Astrocyte (in vitro differentiated cells and primary cell): Measurements from ENCODE around the gene MYOF. TPM values are rescaled to one million over a fixed set of nuclear protein-coding genes. Genes with fewer than 3 reads are reported as not detected.

Experiments
- DNase-seq: peaks from one replicate; pipeline ENCODE4 v3.0.0-alpha.2; 2010; ENCODE audit warnings: low read depth
- FAIRE-seq: peaks from 2 replicates; lab custom pipeline; 2011; peaks lifted over from hg19 to GRCh38; lab: Jason Lieb, UNC
- H2AFZ ChIP-seq: 2 replicates; pipeline ENCODE4 v1.6.0; 2012; ENCODE audit warnings: low read depth, low read length, inconsistent platforms
- H3K27ac ChIP-seq: 2 replicates; pipeline ENCODE4 v1.5.1; 2011; ENCODE audit warnings: low read depth, low read length, inconsistent platforms
- H3K27me3 ChIP-seq: 2 replicates; pipeline ENCODE4 v1.6.0; 2011; ENCODE audit warnings: low read length, inconsistent platforms; ENCODE audit not compliant: insufficient read depth
- H3K36me3 ChIP-seq: 2 replicates; pipeline ENCODE4 v1.5.1; 2011; ENCODE audit warnings: low read length, inconsistent platforms; ENCODE audit not compliant: insufficient read depth
- H3K4me1 ChIP-seq: 2 replicates; pipeline ENCODE4 v1.5.1; 2011; ENCODE audit warnings: low read length, inconsistent platforms; ENCODE audit not compliant: insufficient read depth
- H3K4me2 ChIP-seq: 2 replicates; pipeline ENCODE4 v1.6.0; 2012; ENCODE audit warnings: low read length, inconsistent platforms
- H3K4me3 ChIP-seq: 2 replicates; pipeline ENCODE4 v1.5.1; 2011; ENCODE audit warnings: low read depth, mild to moderate bottlenecking, low read length, inconsistent platforms; ENCODE audit not compliant: insufficient read depth
- H3K79me2 ChIP-seq: 2 replicates; pipeline ENCODE4 v1.6.0; 2012; ENCODE audit warnings: mild to moderate bottlenecking, low read length, inconsistent platforms; ENCODE audit not compliant: insufficient read depth
- H3K9ac ChIP-seq: 2 replicates; pipeline ENCODE4 v1.6.0; 2012; ENCODE audit warnings: mild to moderate bottlenecking, low read length, inconsistent platforms
- H3K9me3 ChIP-seq: 2 replicates; pipeline ENCODE4 v1.5.1; 2012; ENCODE audit warnings: low read depth, mild to moderate bottlenecking, low read length, inconsistent platforms; ENCODE audit not compliant: insufficient read depth
- H4K20me1 ChIP-seq: 2 replicates; pipeline ENCODE4 v1.6.0; 2012; ENCODE audit warnings: low read length, inconsistent platforms; ENCODE audit not compliant: insufficient read depth
- H3K27ac Mint-ChIP-seq: one replicate; pipeline ENCODE4 v1.8.0; 2021; ENCODE audit warnings: mild to moderate bottlenecking, mixed read lengths; ENCODE audit not compliant: unreplicated experiment
- H3K27me3 Mint-ChIP-seq: one replicate; pipeline ENCODE4 v1.8.0; 2021; ENCODE audit warnings: low read depth, mixed read lengths; ENCODE audit not compliant: unreplicated experiment
- H3K36me3 Mint-ChIP-seq: one replicate; pipeline ENCODE4 v1.8.0; 2021; ENCODE audit warnings: low read depth, mixed read lengths; ENCODE audit not compliant: unreplicated experiment
- H3K4me1 Mint-ChIP-seq: one replicate; pipeline ENCODE4 v1.8.0; 2021; ENCODE audit warnings: low read depth, mixed read lengths; ENCODE audit not compliant: unreplicated experiment
- H3K4me3 Mint-ChIP-seq: one replicate; pipeline ENCODE4 v1.8.0; 2021; ENCODE audit warnings: mild to moderate bottlenecking, moderate library complexity, mixed read lengths; ENCODE audit not compliant: unreplicated experiment
- H3K9me3 Mint-ChIP-seq: one replicate; pipeline ENCODE4 v1.8.0; 2021; ENCODE audit warnings: mild to moderate bottlenecking, mixed read lengths; ENCODE audit not compliant: unreplicated experiment
- CTCF ChIP-seq: IDR thresholded peaks from 2 replicates; pipeline ENCODE4 v1.5.1; 2011; ENCODE audit warnings: low read depth, mild to moderate bottlenecking, inconsistent platforms, low read length, moderate library complexity; ENCODE audit not compliant: insufficient read depth
- EZH2 ChIP-seq: IDR thresholded peaks from 2 replicates; pipeline ENCODE4 v1.6.1; 2012; ENCODE audit warnings: mild to moderate bottlenecking, low read length, inconsistent platforms; ENCODE audit not compliant: insufficient read depth
- total RNA-seq: library from RNA; stranded (reverse); gene quantifications from 2 replicates; pipeline ENCODE4 v1.2.1, GENCODE V29; 2021

Gene MYOF
- total RNA-seq, 1 donor from 2014 or later, result 306 TPM

GRCh38 chr10:93473804-93474472 is 8.2 kb downstream of the MYOF start:
- H3K27ac ChIP-seq, result peak overlapping the region; percentile 47
- H3K9me3 Mint-ChIP-seq, result peaks cover 2% of the 10 kb centered on the region
- no peak overlapping the region for H2AFZ ChIP-seq
- peak overlapping the region; percentile 64 for H3K4me3 Mint-ChIP-seq
- H3K4me1 Mint-ChIP-seq, result peaks cover 65% of the 10 kb centered on the region
- FAIRE-seq, result no peak
- H4K20me1 ChIP-seq, result peaks cover 22% of the 10 kb centered on the region
- peak overlapping the region; percentile 12 for H3K4me2 ChIP-seq
- no peaks in the 10 kb centered on the region for H3K9me3 ChIP-seq
- H3K27me3 Mint-ChIP-seq, result no peaks in the 10 kb centered on the region
- no peak overlapping the region for H3K4me3 ChIP-seq
- H3K36me3 ChIP-seq, result peaks cover 44% of the 10 kb centered on the region
- H3K4me1 ChIP-seq, result peaks cover 78% of the 10 kb centered on the region
- peaks cover 88% of the 10 kb centered on the region for H3K79me2 ChIP-seq
- DNase-seq, result no peak
- H3K27me3 ChIP-seq, result no peaks in the 10 kb centered on the region
- no peak for TF ChIP-seq EZH2
- TF ChIP-seq CTCF, result no peak
- peak overlapping the region; percentile 7 for H3K9ac ChIP-seq
- H3K27ac Mint-ChIP-seq, result peak overlapping the region; percentile 6
- H3K36me3 Mint-ChIP-seq, result peaks cover 23% of the 10 kb centered on the region

GRCh38 chr10:93473161-93473560 is 9.0 kb downstream of the MYOF start:
- Mint-ChIP-seq H3K27me3 (no peaks in the 10 kb centered on the region), H3K27ac (peak overlapping the region; percentile 75), H3K4me1 (peaks cover 67% of the 10 kb centered on the region), H3K4me3 (no peak overlapping the region), H3K36me3 (peaks cover 28% of the 10 kb centered on the region), H3K9me3 (peaks cover 2% of the 10 kb centered on the region)
- Histone ChIP-seq H3K79me2 (peaks cover 82% of the 10 kb centered on the region), H2AFZ (no peak overlapping the region), H3K4me3 (no peak overlapping the region), H3K9ac (no peak overlapping the region), H3K27ac (peak overlapping the region; percentile 47), H3K36me3 (peaks cover 39% of the 10 kb centered on the region), H4K20me1 (peaks cover 17% of the 10 kb centered on the region), H3K9me3 (no peaks in the 10 kb centered on the region), H3K27me3 (no peaks in the 10 kb centered on the region), H3K4me2 (no peak overlapping the region), H3K4me1 (peaks cover 78% of the 10 kb centered on the region)
- FAIRE-seq, result no peak
- TF ChIP-seq EZH2 (no peak), CTCF (no peak)
- no peak for DNase-seq

GRCh38 chr10:93471110-93471651 is 11.0 kb downstream of the MYOF start:
- Mint-ChIP-seq H3K9me3 (peaks cover 2% of the 10 kb centered on the region), H3K36me3 (peaks cover 26% of the 10 kb centered on the region), H3K4me3 (peak overlapping the region; percentile 25), H3K4me1 (peaks cover 62% of the 10 kb centered on the region), H3K27ac (peak overlapping the region; percentile 95), H3K27me3 (no peaks in the 10 kb centered on the region)
- Histone ChIP-seq H4K20me1 (peaks cover 16% of the 10 kb centered on the region), H3K9ac (peak overlapping the region; percentile 64), H3K9me3 (no peaks in the 10 kb centered on the region), H2AFZ (no peak overlapping the region), H3K4me1 (peaks cover 83% of the 10 kb centered on the region), H3K79me2 (peaks cover 79% of the 10 kb centered on the region), H3K4me3 (no peak overlapping the region), H3K4me2 (peak overlapping the region; percentile 51), H3K27ac (peak overlapping the region; percentile 99), H3K36me3 (peaks cover 37% of the 10 kb centered on the region), H3K27me3 (no peaks in the 10 kb centered on the region)
- DNase-seq, result peak; percentile 97
- FAIRE-seq, result peak; percentile 17
- TF ChIP-seq CTCF (no peak), EZH2 (no peak)
